Osteoblast (primary cell): Measurements from ENCODE around the gene MMP20. TPM values are rescaled to one million over a fixed set of nuclear protein-coding genes. Genes with fewer than 3 reads are reported as not detected.

ENCODE experiments used
- DNase-seq: peaks from one replicate; pipeline ENCODE4 v3.0.0; 2011; ENCODE audit warnings: low spot score, mixed read lengths; ENCODE audit not compliant: insufficient read length; ENCODE audit errors: missing footprints
- H2AFZ ChIP-seq: 2 replicates; pipeline ENCODE4 v1.6.0; 2011; ENCODE audit warnings: mild to moderate bottlenecking, low read length
- H3K27ac ChIP-seq: 2 replicates; pipeline ENCODE4 v1.5.1; 2011; ENCODE audit warnings: mild to moderate bottlenecking, low read depth, low read length, moderate library complexity
- H3K27me3 ChIP-seq: 2 replicates; pipeline ENCODE4 v1.6.0; 2012; ENCODE audit warnings: mild to moderate bottlenecking, control low read depth, inconsistent platforms, low read length, moderate library complexity; ENCODE audit not compliant: insufficient read depth
- H3K36me3 ChIP-seq: 2 replicates; pipeline ENCODE4 v1.5.1; 2011; ENCODE audit warnings: mild to moderate bottlenecking, low read length, control low read depth, moderate library complexity; ENCODE audit not compliant: insufficient read depth
- H3K4me1 ChIP-seq: 2 replicates; pipeline ENCODE4 v1.5.1; 2011; ENCODE audit warnings: mild to moderate bottlenecking, low read length, control low read depth, moderate library complexity; ENCODE audit not compliant: insufficient read depth
- H3K4me2 ChIP-seq: 2 replicates; pipeline ENCODE4 v1.6.0; 2011; ENCODE audit warnings: mild to moderate bottlenecking, low read length; ENCODE audit not compliant: insufficient read depth
- H3K4me3 ChIP-seq: fragments of 200-600 bp; sonication (generic); 3 replicates; pipeline ENCODE4 v1.5.1; 2012; ENCODE audit warnings: mild to moderate bottlenecking, low read length, inconsistent platforms; ENCODE audit not compliant: insufficient read depth
- H3K79me2 ChIP-seq: 2 replicates; pipeline ENCODE4 v1.6.0; 2012; ENCODE audit warnings: mild to moderate bottlenecking, low read length, control low read depth, inconsistent platforms; ENCODE audit not compliant: insufficient read depth
- H3K9me3 ChIP-seq: 2 replicates; pipeline ENCODE4 v1.5.1; 2011; ENCODE audit warnings: low read depth, low read length, control low read depth
- H4K20me1 ChIP-seq: 2 replicates; pipeline ENCODE4 v1.6.0; 2012; ENCODE audit warnings: mild to moderate bottlenecking, low read length, control low read depth; ENCODE audit not compliant: insufficient read depth
- CTCF ChIP-seq: IDR thresholded peaks from 2 replicates; pipeline ENCODE4 v1.5.1; 2011; ENCODE audit warnings: mild to moderate bottlenecking, low read depth, low read length, moderate library complexity; ENCODE audit errors: extremely low read depth
- total RNA-seq: library from RNA; depleted of rRNA; stranded (reverse); fragments of >200 nt; gene quantifications from 2 replicates; pipeline ENCODE4 v1.2.3, GENCODE V29; 2012

The MMP20 gene
- total RNA-seq, 1 donor, result not detected

DNA sequence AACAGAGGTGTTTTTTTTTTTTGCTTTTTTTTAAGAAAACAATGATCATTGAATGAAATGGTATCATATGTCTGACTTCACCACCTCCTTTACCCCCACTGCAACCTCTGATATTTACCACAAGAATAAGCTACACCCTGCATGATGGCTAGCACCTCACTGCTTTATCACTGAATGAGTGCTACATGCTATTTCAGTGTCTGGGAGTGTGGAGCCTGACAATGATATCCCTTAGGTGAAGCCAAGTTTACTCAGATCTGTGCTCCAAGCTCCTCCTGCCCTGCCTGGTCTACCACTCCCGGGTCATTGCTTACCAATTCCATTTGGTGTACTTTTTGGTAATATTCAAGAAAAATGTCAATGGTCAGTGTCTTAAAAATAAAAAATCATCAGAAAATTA lies 21.1 kb downstream of the MMP20 start:
- no peak overlapping the region for H3K4me2 ChIP-seq
- no peak for DNase-seq
- no peaks in the 10 kb centered on the region for H3K27me3 ChIP-seq
- no peak overlapping the region for H3K4me3 ChIP-seq
- H3K4me1 ChIP-seq, result peaks cover 29% of the 10 kb centered on the region
- no peak for TF ChIP-seq CTCF
- no peaks in the 10 kb centered on the region for H4K20me1 ChIP-seq
- no peak overlapping the region for H2AFZ ChIP-seq
- no peaks in the 10 kb centered on the region for H3K9me3 ChIP-seq
- no peaks in the 10 kb centered on the region for H3K36me3 ChIP-seq
- no peak overlapping the region for H3K27ac ChIP-seq
- H3K79me2 ChIP-seq, result no peaks in the 10 kb centered on the region

- no peaks in the 10 kb centered on the region for H3K79me2 ChIP-seq
- H3K4me2 ChIP-seq, result peak overlapping the region; percentile 66
- TF ChIP-seq CTCF, result no peak
- peak overlapping the region; percentile 23 for H3K4me3 ChIP-seq
- no peak for DNase-seq
- H3K27me3 ChIP-seq, result no peaks in the 10 kb centered on the region
- H2AFZ ChIP-seq, result peak overlapping the region; percentile 64
- peak overlapping the region; percentile 42 for H3K27ac ChIP-seq
- H4K20me1 ChIP-seq, result no peaks in the 10 kb centered on the region
- no peaks in the 10 kb centered on the region for H3K36me3 ChIP-seq
- H3K4me1 ChIP-seq, result peaks cover 30% of the 10 kb centered on the region
- no peaks in the 10 kb centered on the region for H3K9me3 ChIP-seq
These were observed 21.6 kb downstream of the MMP20 start for GRCh38 chr11:102603576-102603975.

- H3K79me2 ChIP-seq, result no peaks in the 10 kb centered on the region
- H4K20me1 ChIP-seq, result no peaks in the 10 kb centered on the region
- H3K4me1 ChIP-seq, result peaks cover 30% of the 10 kb centered on the region
- H2AFZ ChIP-seq, result peak overlapping the region; percentile 64
- TF ChIP-seq CTCF, result no peak
- peak overlapping the region; percentile 66 for H3K4me2 ChIP-seq
- H3K36me3 ChIP-seq, result no peaks in the 10 kb centered on the region
- no peaks in the 10 kb centered on the region for H3K9me3 ChIP-seq
- H3K27me3 ChIP-seq, result no peaks in the 10 kb centered on the region
- H3K27ac ChIP-seq, result peak overlapping the region; percentile 42
- no peak for DNase-seq
- H3K4me3 ChIP-seq, result peak overlapping the region; percentile 23
These were observed 22.0 kb downstream of the MMP20 start for GRCh38 chr11:102603091-102603490.

DNA sequence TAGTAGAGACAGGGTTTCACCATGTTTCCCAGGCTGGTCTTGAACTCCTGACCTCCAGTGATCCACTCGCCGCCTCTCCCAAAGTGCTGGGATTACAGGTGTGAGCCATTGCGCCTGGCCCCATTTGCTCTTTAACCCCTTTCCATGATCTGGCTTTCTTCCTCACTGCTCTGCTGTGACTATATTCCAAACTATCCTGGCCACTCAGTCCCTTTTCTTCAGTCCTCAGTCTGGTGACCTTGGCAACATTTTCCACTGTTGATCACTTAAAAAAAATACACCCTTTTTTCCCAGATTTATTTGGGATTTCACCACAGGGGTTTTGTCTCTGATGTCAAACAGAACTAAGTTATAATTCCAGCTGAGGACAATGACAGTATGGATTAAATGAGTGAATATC lies 24.5 kb downstream of the MMP20 start:
- peaks cover 30% of the 10 kb centered on the region for H3K4me1 ChIP-seq
- no peak overlapping the region for H3K4me3 ChIP-seq
- H3K27ac ChIP-seq, result peak overlapping the region; percentile 85
- DNase-seq, result no peak
- H3K9me3 ChIP-seq, result no peaks in the 10 kb centered on the region
- no peaks in the 10 kb centered on the region for H4K20me1 ChIP-seq
- no peaks in the 10 kb centered on the region for H3K79me2 ChIP-seq
- H3K36me3 ChIP-seq, result no peaks in the 10 kb centered on the region
- H3K27me3 ChIP-seq, result no peaks in the 10 kb centered on the region
- H2AFZ ChIP-seq, result no peak overlapping the region
- H3K4me2 ChIP-seq, result no peak overlapping the region
- TF ChIP-seq CTCF, result no peak
